ENCODE results near the gene POLD3. TPM values are rescaled to one million over a fixed set of nuclear protein-coding genes. Genes with fewer than 3 reads are reported as not detected.

POLD3 gene
- total RNA-seq, 4 donors from 2014 or later: 19.8 to 55.3 (median 34.2) TPM

DNA sequence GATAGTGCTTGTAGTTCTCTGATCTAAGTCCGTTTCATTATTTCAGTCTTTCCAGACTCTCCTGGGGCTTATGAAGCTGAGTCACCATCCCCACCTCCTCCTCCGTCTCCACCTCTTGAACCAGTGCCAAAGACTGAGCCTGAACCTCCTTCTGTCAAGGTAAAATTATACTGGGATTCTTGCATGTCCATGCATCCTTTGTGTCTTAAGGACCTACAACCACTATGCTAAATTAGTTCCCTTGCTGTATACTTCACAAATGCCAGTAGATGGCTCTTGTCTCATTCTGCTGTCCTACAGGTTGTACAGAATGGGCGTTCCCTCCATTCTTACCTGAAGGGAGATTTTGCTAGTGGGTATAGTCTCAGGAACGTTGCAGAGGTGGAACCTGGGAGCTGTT lies 42.2 kb downstream of the POLD3 start:
- Histone ChIP-seq H3K4me3 (no peak overlapping the region), H3K27ac (no peak overlapping the region), H3K9me3 (no peaks in the 10 kb centered on the region), H3K4me1 (peaks cover 0 to 6% (median 0%) of the 10 kb centered on the region in 4 donors), H3K36me3 (peaks cover 0 to 35% (median 0%) of the 10 kb centered on the region in 3 donors), H3K27me3 (no peaks in the 10 kb centered on the region)
- TF ChIP-seq, protein P1, sequence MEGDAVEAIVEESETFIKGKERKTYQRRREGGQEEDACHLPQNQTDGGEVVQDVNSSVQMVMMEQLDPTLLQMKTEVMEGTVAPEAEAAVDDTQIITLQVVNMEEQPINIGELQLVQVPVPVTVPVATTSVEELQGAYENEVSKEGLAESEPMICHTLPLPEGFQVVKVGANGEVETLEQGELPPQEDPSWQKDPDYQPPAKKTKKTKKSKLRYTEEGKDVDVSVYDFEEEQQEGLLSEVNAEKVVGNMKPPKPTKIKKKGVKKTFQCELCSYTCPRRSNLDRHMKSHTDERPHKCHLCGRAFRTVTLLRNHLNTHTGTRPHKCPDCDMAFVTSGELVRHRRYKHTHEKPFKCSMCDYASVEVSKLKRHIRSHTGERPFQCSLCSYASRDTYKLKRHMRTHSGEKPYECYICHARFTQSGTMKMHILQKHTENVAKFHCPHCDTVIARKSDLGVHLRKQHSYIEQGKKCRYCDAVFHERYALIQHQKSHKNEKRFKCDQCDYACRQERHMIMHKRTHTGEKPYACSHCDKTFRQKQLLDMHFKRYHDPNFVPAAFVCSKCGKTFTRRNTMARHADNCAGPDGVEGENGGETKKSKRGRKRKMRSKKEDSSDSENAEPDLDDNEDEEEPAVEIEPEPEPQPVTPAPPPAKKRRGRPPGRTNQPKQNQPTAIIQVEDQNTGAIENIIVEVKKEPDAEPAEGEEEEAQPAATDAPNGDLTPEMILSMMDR (IDR thresholded peaks at IDR 0.05): peak in 3 of 6 experiments; percentile 29 to 46 (median 34)
- TF ChIP-seq POLR2A (IDR thresholded peaks at IDR 0.05): no peak
- peak in 1 of 3 donors; percentile 53 for DNase-seq

DNA sequence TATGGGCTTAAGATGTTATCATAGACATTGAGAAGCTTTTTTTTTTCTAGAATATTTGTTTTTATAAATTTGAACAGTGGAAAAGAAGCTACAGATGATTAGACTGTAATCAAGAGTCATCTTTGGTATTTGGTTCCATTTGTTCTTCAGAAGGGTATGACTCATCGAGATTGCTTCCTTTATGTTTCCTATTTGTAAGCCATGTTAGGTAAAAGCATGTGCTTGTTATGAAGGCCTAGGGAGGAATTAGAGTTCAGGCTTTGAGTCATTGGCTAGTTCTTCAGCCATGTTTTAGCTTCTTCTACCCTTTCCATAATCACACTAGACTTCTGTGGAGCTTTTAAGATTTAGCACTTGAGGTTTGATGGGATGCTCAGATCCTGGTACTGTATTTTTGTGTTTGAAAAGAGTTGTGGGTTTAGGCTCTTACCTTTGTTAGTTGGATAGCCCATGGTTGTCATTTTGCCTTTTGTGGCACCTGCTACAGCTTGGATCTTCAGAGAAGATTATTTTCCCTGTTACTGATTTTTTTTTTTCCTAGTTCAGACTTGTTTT lies 44.3 kb downstream of the POLD3 start:
- Histone ChIP-seq H3K36me3 (peaks cover 0 to 47% (median 3%) of the 10 kb centered on the region in 3 donors), H3K4me3 (no peak overlapping the region), H3K27ac (peak overlapping the region in 1 of 4 donors; percentile 27), H3K27me3 (no peaks in the 10 kb centered on the region), H3K9me3 (no peaks in the 10 kb centered on the region), H3K4me1 (peaks cover 0 to 6% (median 0%) of the 10 kb centered on the region in 4 donors)
- no peak for TF ChIP-seq POLR2A (IDR thresholded peaks at IDR 0.05)
- TF ChIP-seq, protein P1 (IDR thresholded peaks at IDR 0.05): no peak
- no peak for DNase-seq

DNA sequence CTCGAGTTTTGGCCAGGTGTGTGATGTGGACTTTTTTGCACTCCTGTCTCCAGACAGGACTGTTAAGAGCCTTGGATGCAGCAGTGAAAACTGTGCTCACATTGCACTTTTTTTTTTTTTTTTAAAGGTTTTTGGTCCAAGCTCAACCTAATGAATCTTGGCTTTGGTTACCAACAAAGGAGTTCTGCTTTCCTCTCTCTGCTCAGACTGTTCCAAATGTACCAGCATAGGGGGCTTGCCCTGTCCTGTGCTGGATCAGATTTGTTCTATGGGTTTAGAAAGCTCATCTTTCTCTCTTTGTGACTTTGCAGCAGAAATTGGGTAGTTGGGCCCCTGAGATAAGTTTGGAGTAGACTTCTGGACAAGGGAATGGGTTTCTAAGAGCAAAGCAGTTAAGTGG lies 45.3 kb downstream of the POLD3 start:
- H3K36me3 ChIP-seq: peaks cover 0 to 47% (median 4%) of the 10 kb centered on the region in 3 donors
- no peak overlapping the region for H3K27ac ChIP-seq
- no peaks in the 10 kb centered on the region for H3K27me3 ChIP-seq
- DNase-seq: no peak
- no peaks in the 10 kb centered on the region for H3K9me3 ChIP-seq
- H3K4me1 ChIP-seq: peaks cover 0 to 6% (median 0%) of the 10 kb centered on the region in 4 donors
- TF ChIP-seq, protein P1 (IDR thresholded peaks at IDR 0.05): no peak
- TF ChIP-seq POLR2A (IDR thresholded peaks at IDR 0.05): no peak
- H3K4me3 ChIP-seq: no peak overlapping the region

DNA sequence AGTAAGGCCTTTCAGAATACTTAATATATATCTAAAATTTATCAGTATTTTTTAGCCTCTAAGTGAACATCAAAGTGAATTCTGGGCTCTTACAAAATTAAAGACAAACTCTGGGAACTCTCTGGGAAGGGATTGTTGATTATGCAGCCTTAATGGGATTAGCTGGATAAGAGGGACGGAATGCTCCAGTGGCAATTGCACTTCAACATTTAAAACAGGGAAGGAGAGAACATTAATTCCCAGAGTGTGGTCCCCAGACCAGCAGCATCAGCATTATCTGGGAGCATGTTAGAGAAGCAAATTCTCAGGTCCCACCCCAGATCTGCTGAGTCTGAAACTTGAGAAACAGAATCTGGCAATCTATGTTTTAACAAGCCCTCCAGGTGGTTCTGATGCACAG lies 46.5 kb downstream of the POLD3 start:
- Histone ChIP-seq H3K9me3 (no peaks in the 10 kb centered on the region), H3K4me3 (no peak overlapping the region), H3K36me3 (peaks cover 0 to 47% (median 4%) of the 10 kb centered on the region in 3 donors), H3K4me1 (peaks cover 0 to 5% (median 0%) of the 10 kb centered on the region in 4 donors), H3K27ac (no peak overlapping the region), H3K27me3 (no peaks in the 10 kb centered on the region)
- no peak for DNase-seq
- TF ChIP-seq, protein P1 (IDR thresholded peaks at IDR 0.05): no peak
- TF ChIP-seq POLR2A (IDR thresholded peaks at IDR 0.05): no peak

DNA sequence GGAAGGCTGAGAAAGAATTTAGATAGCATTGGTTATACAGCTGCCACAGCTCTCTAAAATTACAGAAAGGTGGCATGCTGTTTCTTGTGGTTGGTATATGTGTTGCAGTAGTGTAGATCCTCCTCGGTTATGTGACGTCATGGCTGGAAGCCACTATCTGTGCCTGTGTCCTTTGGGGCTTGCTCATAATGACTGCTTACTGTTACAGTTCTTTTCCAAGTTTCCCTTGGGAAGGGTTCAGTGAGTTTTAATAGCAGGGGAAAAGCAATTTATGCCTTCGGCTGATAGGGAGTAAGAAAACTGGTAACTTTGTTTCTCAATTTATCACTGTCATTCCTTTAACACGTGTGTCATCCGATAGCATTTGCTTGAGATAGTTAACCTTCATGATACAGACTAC lies 47.2 kb downstream of the POLD3 start:
- Histone ChIP-seq H3K9me3 (no peaks in the 10 kb centered on the region), H3K27ac (no peak overlapping the region), H3K27me3 (no peaks in the 10 kb centered on the region), H3K4me1 (no peaks in the 10 kb centered on the region), H3K4me3 (no peak overlapping the region), H3K36me3 (peaks cover 0 to 47% (median 4%) of the 10 kb centered on the region in 3 donors)
- TF ChIP-seq POLR2A (IDR thresholded peaks at IDR 0.05): no peak
- TF ChIP-seq, protein P1 (IDR thresholded peaks at IDR 0.05): no peak
- no peak for DNase-seq

All from Peyer's patch (tissue), 4 donors.